Measurements from ENCODE around the gene METTL6.
"Not testable (repeated sequence)": the region's sequence is repeated elsewhere in the genome, so short reads cannot be mapped to it uniquely, and the experiment has no call there.

Gene METTL6, protein sequence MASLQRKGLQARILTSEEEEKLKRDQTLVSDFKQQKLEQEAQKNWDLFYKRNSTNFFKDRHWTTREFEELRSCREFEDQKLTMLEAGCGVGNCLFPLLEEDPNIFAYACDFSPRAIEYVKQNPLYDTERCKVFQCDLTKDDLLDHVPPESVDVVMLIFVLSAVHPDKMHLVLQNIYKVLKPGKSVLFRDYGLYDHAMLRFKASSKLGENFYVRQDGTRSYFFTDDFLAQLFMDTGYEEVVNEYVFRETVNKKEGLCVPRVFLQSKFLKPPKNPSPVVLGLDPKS

GRCh38 chr3:15427182-15427880, at the start of gene METTL6, which contains the start of gene EAF1:
Gene METTL6, minus strand, starts transcription at chr3:15427544. Its CDS starts 1,033 bp downstream, at chr3:15426511.
Gene EAF1, plus strand, starts transcription at chr3:15427598. Its CDS starts 182 bp downstream, at chr3:15427780.
- peak; percentile 32 for DNase-seq

DNA sequence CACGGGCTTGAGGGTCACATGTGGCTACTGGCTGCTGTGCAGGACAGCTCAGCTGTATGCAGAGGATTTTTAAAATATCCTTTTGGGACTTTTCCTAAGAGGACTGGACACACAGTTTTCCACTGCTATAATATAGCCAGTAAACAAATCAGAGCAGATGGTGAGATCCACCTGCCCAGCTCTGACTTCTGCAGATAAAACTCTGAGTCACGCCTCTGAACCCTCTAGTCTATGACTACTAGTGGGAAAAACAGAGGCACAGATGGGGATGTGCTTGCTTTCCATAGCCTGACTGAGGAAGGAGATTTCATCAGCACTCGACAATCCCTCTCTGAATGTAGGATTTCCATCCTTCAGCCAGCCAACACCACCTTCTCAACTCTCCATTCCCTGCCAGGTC, 49.0 kb upstream of the METTL6 start:
- peak; percentile 61 for DNase-seq

DNA sequence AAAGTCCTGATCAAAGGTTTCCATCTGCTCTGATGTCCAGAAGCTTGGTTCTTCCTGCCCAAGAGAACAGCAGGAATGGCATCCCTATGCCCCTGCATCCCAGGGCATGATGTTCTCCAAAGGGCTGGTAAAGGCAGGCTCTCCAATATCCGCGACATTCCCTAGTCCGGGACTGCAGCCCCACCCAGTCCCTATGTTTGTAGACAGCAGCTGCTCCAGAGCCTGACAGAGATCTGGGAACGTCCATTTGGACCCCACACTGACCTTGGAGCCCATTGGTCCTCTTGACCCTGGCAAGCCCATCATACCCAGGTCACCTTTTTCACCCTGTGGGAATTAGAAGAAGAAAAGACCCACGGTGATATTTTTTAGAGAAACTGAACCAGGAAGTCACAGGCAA, 47.8 kb upstream of the METTL6 start:
- no peak for DNase-seq

DNA sequence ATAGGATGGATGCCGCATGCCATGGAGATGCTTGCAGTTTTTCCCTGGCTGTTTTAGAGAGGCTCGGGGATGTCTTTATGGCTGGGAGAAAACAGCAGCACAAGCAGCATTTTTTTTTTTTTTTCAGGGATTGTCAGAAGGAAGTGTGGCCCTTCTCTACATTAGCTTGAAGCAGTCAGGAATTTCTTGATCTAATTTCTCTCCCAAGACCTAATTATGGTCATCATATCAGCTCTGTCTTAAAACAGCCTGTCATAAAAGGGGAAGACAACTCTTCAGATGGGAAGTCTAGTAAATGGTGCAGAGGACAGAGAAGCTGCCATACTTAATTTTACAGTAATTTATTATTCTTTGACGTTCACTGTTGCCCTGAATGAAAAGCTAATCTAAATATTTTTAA, 44.5 kb upstream of the METTL6 start:
- no peak for DNase-seq

- DNase-seq, result no peak
These were observed 43.5 kb upstream of the METTL6 start for GRCh38 chr3:15470849-15471248.

DNA sequence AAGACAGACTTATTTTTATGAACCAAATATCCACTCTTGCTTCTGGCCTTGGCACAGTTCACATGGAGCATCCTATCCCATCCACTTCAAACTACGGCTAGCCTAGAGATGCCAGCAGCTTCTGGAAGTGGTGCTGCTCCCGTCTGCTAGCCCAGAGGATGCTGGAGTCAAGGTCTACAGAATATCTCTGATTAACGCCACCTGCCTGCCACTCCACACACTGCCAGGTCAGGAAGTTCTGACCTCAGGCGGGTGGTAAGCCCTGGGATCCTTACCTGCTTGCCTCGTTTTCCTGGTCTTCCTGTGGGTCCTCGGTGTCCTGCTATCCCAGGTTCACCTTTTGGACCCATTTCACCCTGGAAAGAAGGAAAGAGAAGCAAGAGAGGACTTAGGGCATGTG, 42.9 kb upstream of the METTL6 start:
- no peak for DNase-seq

- peak; percentile 54 for DNase-seq
These were observed 40.2 kb upstream of the METTL6 start for GRCh38 chr3:15467227-15468181.

DNA sequence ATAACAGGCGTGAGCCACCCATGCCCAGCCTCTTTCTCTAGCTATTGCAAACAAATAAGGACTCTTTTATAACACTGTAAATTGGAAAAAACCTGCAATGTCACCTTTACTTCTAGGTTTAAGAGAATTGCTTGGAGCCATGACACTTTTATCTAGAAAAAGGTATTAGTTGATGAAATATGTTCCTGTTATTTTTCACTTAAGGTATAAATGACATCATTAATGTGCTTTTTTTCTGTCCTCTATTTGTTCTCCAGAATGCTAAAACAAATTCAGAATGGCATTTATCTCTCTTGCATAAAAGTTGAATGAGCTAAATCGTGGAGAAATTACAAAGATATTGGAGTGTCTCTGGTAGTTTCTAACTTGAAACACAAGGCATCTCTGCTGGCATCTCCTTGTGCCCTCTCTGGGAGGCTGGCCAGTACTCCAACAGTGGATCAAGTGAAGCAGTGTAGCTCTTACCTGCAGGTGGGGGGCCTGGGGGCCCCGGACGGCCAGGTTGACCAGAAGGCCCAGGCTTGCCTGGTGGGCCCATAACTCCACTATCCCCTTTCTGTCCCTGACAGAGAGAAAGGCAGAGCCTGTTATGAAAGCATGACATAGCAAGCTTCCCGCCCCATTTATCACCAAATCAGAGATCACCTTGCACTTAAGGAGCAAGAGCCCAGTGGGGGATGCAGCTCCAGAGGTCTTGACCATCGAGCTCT, 38.7 kb upstream of the METTL6 start:
- no peak for DNase-seq

DNA sequence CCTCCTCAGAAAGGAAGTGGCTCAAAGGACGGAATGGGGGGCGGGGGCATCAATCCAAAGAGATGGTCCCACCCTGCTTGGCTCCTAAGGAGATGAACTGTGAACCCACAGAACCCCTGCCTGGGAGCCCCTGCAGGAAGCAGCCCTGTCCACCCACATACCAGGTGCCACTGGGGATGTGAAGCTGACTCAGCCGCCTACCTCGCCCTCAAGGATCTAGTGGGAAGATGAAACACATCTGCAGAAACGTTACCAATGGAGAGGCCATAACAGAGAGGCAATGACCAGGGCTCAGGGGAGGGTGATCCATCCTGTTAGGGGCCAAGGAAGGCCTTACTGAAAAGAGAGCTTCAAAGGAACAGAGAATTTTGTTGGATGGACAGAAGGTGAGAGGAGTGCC, 35.1 kb upstream of the METTL6 start:
- no peak for DNase-seq

DNA sequence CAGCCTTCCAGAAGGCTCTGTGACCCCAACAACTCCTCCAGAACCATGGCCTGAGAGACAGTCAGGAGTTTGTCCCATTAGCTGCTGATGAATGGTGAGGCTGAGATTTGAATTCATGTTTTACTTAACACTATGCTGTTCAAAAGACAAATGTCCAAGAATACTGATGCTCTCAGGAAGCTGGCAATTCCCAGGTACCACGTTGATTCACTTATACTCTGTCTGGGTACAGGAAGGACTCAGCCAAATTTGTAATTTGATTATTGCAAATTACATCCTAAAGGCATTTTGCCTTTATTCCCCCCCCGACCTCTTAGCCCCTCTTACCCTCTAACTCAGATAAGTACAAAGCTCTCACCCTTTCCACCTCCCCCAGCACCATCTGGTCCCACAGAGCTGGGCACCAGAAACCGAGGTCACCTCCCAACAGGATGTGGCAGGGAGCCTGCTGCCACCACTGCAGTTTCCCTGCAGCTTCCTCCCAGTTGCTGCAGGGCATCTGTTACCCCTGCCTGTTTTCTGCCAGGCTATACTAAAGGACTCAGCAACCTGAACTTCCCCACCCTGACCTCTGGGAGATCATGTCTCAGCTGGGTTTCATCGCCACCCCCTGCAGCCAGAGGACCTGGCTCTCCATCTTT, 33.7 kb upstream of the METTL6 start:
- DNase-seq, result peak; percentile 78

DNA sequence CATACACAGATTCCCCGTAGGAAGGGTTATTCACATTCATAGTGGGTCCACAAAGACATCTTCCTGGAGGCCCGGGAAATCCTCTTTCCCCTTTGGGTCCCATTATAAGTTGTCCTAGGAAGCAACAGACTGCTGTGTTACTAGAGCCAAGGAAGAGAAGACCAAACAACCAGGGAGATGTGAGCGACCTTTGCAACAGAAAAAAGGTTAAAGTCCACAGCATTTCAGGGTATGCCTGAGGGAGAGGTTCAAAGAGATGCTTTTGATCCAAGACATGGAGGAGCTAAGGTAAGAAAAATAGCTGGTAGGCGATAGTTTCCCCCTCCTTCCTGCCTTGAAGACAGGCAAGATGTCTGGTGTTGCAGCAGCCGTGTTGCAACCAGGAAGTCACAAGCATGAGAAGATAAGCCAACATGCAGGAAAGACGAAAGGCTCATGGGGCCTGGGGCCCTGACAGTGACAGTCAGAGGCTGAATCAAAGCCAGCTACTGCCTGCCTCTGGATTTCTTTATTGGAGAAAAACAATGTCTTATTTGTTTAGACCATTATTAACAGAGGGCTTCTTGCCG, 31.0 kb upstream of the METTL6 start:
- no peak for DNase-seq

GRCh38 chr3:15456915-15457314, 29.6 kb upstream of the METTL6 start:
- DNase-seq, result not testable (repeated sequence)

- DNase-seq, result no peak
These were observed 29.0 kb upstream of the METTL6 start for GRCh38 chr3:15456321-15456720.

- DNase-seq, result no peak
These were observed 28.4 kb upstream of the METTL6 start for GRCh38 chr3:15455756-15456155.

GRCh38 chr3:15454965-15455364, 27.6 kb upstream of the METTL6 start:
- DNase-seq, result no peak

DNA sequence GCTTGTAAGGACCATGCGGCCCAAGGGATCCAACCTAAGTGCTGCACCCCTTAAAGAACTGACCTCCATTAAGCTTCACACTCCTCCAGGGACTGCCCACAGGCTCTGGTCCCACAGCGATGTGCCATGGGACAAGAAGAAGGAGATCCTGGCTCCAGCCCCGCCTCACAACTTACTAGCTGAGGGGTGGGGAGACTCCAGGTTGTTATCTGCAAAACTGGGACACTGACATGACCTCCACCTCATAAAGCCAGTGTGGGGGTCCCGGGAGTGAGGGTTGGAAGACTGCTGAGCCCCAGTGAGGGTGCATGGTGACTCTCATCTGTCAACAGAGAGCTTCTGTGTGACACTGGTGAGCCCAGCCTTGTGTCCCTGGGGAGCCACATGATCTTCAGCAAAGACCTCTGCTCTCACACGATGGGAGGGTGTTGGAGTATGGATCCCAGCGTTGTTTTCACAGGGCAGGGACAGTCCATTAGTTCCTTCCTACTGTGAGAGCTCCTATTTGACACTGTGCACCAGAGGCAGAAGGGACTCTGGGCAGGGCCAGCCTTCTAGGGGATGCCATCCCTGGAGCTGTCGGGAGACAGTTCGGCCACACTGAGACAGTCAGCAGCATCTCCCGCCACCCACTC, 26.8 kb upstream of the METTL6 start:
- DNase-seq, result no peak

DNA sequence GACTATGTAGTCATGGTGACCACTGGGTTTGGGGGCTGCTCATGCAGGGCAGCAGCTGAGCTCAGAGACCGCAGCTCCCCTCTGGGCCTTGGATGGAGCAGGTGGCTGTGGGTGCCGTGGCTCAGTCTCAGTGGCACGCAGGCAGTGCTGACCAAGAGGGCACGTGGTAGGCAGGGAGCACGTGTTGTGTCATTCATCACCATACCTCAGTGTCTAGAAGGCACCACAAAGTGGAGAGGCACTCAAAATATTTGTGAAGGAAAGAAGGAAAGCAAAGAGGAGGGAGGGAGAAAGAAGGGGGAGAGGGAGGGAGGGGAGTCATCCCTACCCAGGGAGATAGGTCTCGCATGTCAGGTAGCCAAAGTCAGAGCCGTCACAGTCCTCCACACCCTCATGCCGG, 26.2 kb upstream of the METTL6 start:
- DNase-seq, result no peak

GRCh38 chr3:15452961-15453360, 25.6 kb upstream of the METTL6 start:
- no peak for DNase-seq

- DNase-seq, result no peak
These were observed 24.8 kb upstream of the METTL6 start for GRCh38 chr3:15452156-15452555.

- DNase-seq, result no peak
These were observed 24.1 kb upstream of the METTL6 start for GRCh38 chr3:15451216-15452113.

Data from NCI-H524 treated with DMSO at 0.1 percent for 48 hours (cell line).